Astrocyte (in vitro differentiated cells and primary cell): ENCODE measurements around the gene TMEM201.

Experiments used
- EZH2 ChIP-seq: IDR thresholded peaks from 2 replicates; pipeline ENCODE4 v1.6.1; 2012; ENCODE audit warnings: mild to moderate bottlenecking, low read length, inconsistent platforms; ENCODE audit not compliant: insufficient read depth
- TF ChIP-seq, protein P1 (sequence below): IDR thresholded peaks from 2 replicates; pipeline ENCODE4 v1.5.1; 2011; ENCODE audit warnings: low read depth, mild to moderate bottlenecking, inconsistent platforms, low read length, moderate library complexity; ENCODE audit not compliant: insufficient read depth

DNA sequence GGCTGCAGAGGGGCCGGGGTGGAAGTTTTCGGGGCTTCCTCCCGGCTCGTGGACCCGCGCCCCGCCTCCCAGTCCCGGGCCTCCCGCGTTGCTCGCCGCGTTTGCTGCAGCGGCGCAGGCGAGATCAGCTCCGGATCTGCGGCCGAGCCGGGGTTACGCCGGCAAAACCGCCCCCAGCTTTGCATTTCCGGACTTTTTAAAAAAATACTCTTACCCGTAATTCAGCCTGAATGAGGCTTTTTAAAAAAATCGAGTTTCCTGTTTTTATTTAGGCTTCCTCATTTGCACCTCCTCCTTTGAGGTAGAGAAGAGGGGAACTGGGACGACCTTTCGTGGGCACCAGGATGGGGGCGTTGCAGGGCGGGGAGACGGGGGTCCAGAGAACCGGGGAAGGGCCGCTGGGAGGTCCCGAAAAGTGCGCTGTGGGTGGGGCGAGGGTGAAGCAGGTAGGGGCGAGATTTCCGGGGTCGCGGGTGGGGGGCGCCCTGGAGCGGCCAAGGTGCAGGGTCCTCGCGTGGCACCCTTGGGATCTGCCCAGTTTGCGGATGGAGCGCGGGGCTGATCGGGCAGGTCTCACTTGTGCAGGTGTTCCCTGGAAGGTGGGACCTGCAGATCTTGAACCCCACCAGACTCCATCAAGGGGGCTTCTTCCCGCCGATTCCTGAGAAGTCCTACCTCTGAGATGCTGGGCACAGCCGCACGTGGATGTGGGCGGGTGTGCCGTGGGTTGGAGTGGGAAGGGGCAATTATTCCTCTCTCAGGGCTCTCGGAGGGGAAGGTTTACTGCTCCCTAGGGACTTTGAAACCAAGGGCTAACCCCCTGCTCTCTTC is 63.9 kb downstream of the TMEM201 start:
- TF ChIP-seq, protein P1, sequence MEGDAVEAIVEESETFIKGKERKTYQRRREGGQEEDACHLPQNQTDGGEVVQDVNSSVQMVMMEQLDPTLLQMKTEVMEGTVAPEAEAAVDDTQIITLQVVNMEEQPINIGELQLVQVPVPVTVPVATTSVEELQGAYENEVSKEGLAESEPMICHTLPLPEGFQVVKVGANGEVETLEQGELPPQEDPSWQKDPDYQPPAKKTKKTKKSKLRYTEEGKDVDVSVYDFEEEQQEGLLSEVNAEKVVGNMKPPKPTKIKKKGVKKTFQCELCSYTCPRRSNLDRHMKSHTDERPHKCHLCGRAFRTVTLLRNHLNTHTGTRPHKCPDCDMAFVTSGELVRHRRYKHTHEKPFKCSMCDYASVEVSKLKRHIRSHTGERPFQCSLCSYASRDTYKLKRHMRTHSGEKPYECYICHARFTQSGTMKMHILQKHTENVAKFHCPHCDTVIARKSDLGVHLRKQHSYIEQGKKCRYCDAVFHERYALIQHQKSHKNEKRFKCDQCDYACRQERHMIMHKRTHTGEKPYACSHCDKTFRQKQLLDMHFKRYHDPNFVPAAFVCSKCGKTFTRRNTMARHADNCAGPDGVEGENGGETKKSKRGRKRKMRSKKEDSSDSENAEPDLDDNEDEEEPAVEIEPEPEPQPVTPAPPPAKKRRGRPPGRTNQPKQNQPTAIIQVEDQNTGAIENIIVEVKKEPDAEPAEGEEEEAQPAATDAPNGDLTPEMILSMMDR: no peak
- no peak for TF ChIP-seq EZH2
